HEK293 (cell line): ENCODE measurements around the gene MYL6B.
A peak's percentile ranks its signal among the peaks of the same experiment; 100 is the strongest.

Experiments used
- CTCF ChIA-PET: fragments of 350-600 bp; formaldehyde crosslinking; extraction: SDS; loops from one replicate; lab custom pipeline; 2021; ENCODE audit warnings: antibody characterized with exemption; lab: Yijun Ruan, JAX
- POLR2A ChIA-PET: fragments of 300-600 bp; formaldehyde crosslinking; extraction: SDS; loops from one replicate; lab custom pipeline; 2020; ENCODE audit warnings: antibody characterized with exemption, inconsistent platforms; lab: Yijun Ruan, JAX
- H3K27ac ChIP-seq: fragments of 200-500 bp; sonication (Bioruptor generic); 2 replicates; pipeline ENCODE4 v1.5.1; 2014; ENCODE audit warnings: low read depth, low read length, control low read depth, inconsistent platforms; ENCODE audit errors: extremely low read depth
- H3K36me3 ChIP-seq, 2 experiments: fragments of 200-500 bp in 1 of 2; sonication (Bioruptor generic) in 1 of 2; 1 replicate in 1 of 2; 2 replicates in 1 of 2; pipeline ENCODE4 v1.5.1; 2014 to 2017; ENCODE audit warnings: inconsistent platforms in 2 of 2, low read length in 2 of 2; ENCODE audit not compliant: control insufficient read depth in 2 of 2, insufficient read depth in 1 of 2
- H3K4me1 ChIP-seq: fragments of 200-500 bp; sonication (Bioruptor generic); 2 replicates; pipeline ENCODE4 v1.5.1; 2014; ENCODE audit warnings: mild to moderate bottlenecking, low read length, inconsistent platforms; ENCODE audit not compliant: control insufficient read depth, insufficient read depth
- H3K4me3 ChIP-seq: 2 replicates; pipeline ENCODE4 v1.5.1; 2011; ENCODE audit warnings: low read depth, mild to moderate bottlenecking, control low read depth, low read length, moderate library complexity
- H3K9me3 ChIP-seq: fragments of 200-500 bp; sonication (Bioruptor generic); 2 replicates; pipeline ENCODE4 v1.5.1; 2014; ENCODE audit warnings: low read depth, low read length, inconsistent platforms; ENCODE audit not compliant: control insufficient read depth, insufficient read depth
- IKZF3 ChIP-seq: fragments of 450-650 bp; IDR thresholded peaks from 2 replicates; pipeline ENCODE4 v1.5.0; 2018; ENCODE audit warnings: missing biosample characterization, mild to moderate bottlenecking, missing genetic modification characterization, moderate library complexity
- KLF10 ChIP-seq: fragments of 450-650 bp; IDR thresholded peaks from 2 replicates; pipeline ENCODE4 v1.5.1; 2018; ENCODE audit warnings: missing biosample characterization, mild to moderate bottlenecking, missing genetic modification characterization
- KLF8 ChIP-seq: fragments of 450-650 bp; formaldehyde crosslinking; IDR thresholded peaks from 2 replicates; pipeline ENCODE4 v1.5.1; 2016; ENCODE audit warnings: missing biosample characterization, missing genetic modification characterization
- MZF1 ChIP-seq: fragments of 450-650 bp; formaldehyde crosslinking; IDR thresholded peaks from 2 replicates; pipeline ENCODE4 v1.5.1; 2017; ENCODE audit warnings: missing biosample characterization, missing genetic modification characterization, borderline replicate concordance
- PRDM1 ChIP-seq: fragments of 450-650 bp; formaldehyde crosslinking; IDR thresholded peaks from 2 replicates; pipeline ENCODE4; 2016; ENCODE audit warnings: missing biosample characterization, missing genetic modification characterization
- SP2 ChIP-seq: fragments of 450-650 bp; formaldehyde crosslinking; IDR thresholded peaks from 2 replicates; pipeline ENCODE4 v1.5.1; 2016; ENCODE audit warnings: missing biosample characterization, missing genetic modification characterization
- SP7 ChIP-seq: fragments of 450-650 bp; formaldehyde crosslinking; IDR thresholded peaks from 2 replicates; pipeline ENCODE4 v1.5.1; 2016; ENCODE audit warnings: missing biosample characterization, missing genetic modification characterization
- TRIM28 ChIP-seq: IDR thresholded peaks from 2 replicates; pipeline ENCODE4 v1.6.1; 2011; ENCODE audit warnings: low read length, control low read depth, borderline replicate concordance
- ZBTB20 ChIP-seq: fragments of 450-650 bp; formaldehyde crosslinking; IDR thresholded peaks from 2 replicates; pipeline ENCODE4 v1.5.1; 2016; ENCODE audit warnings: missing biosample characterization, missing genetic modification characterization
- ZEB2 ChIP-seq: fragments of 450-650 bp; formaldehyde crosslinking; IDR thresholded peaks from 2 replicates; pipeline ENCODE4 v1.5.1; 2016; ENCODE audit warnings: missing biosample characterization, missing genetic modification characterization
- ZFP69B ChIP-seq: fragments of 450-650 bp; formaldehyde crosslinking; IDR thresholded peaks from 2 replicates; pipeline ENCODE4 v1.5.1; 2016; ENCODE audit warnings: missing biosample characterization, missing genetic modification characterization
- ZNF114 ChIP-seq: fragments of 450-650 bp; formaldehyde crosslinking; IDR thresholded peaks from 2 replicates; pipeline ENCODE4 v1.5.0; 2017; ENCODE audit warnings: missing biosample characterization, missing genetic modification characterization
- ZNF138 ChIP-seq: fragments of 450-650 bp; formaldehyde crosslinking; IDR thresholded peaks from 2 replicates; pipeline ENCODE4 v1.5.1; 2016; ENCODE audit warnings: missing biosample characterization, missing genetic modification characterization, borderline replicate concordance
- ZNF221 ChIP-seq: fragments of 450-650 bp; formaldehyde crosslinking; IDR thresholded peaks from 2 replicates; pipeline ENCODE4 v1.5.1; 2017; ENCODE audit warnings: missing biosample characterization, missing genetic modification characterization, borderline replicate concordance
- ZNF341 ChIP-seq: fragments of 450-650 bp; formaldehyde crosslinking; IDR thresholded peaks from 2 replicates; pipeline ENCODE4; 2016; ENCODE audit warnings: low read depth, missing biosample characterization, missing genetic modification characterization
- ZNF350 ChIP-seq: fragments of 450-650 bp; formaldehyde crosslinking; IDR thresholded peaks from 2 replicates; pipeline ENCODE4 v1.5.0; 2017; ENCODE audit warnings: missing biosample characterization, mild to moderate bottlenecking, missing genetic modification characterization
- ZNF354C ChIP-seq: fragments of 450-650 bp; formaldehyde crosslinking; IDR thresholded peaks from 2 replicates; pipeline ENCODE4 v1.5.1; 2016; ENCODE audit warnings: missing biosample characterization, missing genetic modification characterization, low read depth, borderline replicate concordance
- ZNF423 ChIP-seq: fragments of 450-650 bp; formaldehyde crosslinking; IDR thresholded peaks from 2 replicates; pipeline ENCODE4 v1.5.1; 2016; ENCODE audit warnings: missing biosample characterization, missing genetic modification characterization
- ZNF501 ChIP-seq: fragments of 450-650 bp; formaldehyde crosslinking; IDR thresholded peaks from 2 replicates; pipeline ENCODE4 v1.5.1; 2016; ENCODE audit warnings: missing biosample characterization, missing genetic modification characterization
- ZNF521 ChIP-seq: fragments of 450-650 bp; formaldehyde crosslinking; IDR thresholded peaks from 2 replicates; pipeline ENCODE4 v1.5.1; 2017; ENCODE audit warnings: missing biosample characterization, mild to moderate bottlenecking, missing genetic modification characterization
- ZNF549 ChIP-seq: fragments of 450-650 bp; IDR thresholded peaks from 2 replicates; pipeline ENCODE4 v1.5.1; 2018; ENCODE audit warnings: missing biosample characterization, missing genetic modification characterization, mild to moderate bottlenecking, inconsistent platforms, moderate library complexity
- ZNF555 ChIP-seq: fragments of 450-650 bp; formaldehyde crosslinking; conservative IDR thresholded peaks from 2 replicates; pipeline ENCODE4 v1.5.1; 2017; ENCODE audit warnings: missing biosample characterization, mild to moderate bottlenecking, missing genetic modification characterization, inconsistent platforms
- ZNF596 ChIP-seq: fragments of 450-650 bp; IDR thresholded peaks from 2 replicates; pipeline ENCODE4 v1.5.0; 2018; ENCODE audit warnings: missing biosample characterization, mild to moderate bottlenecking, missing genetic modification characterization, moderate library complexity
- ZNF621 ChIP-seq: fragments of 450-650 bp; formaldehyde crosslinking; IDR thresholded peaks from 2 replicates; pipeline ENCODE4 v1.5.1; 2017; ENCODE audit warnings: missing biosample characterization, missing genetic modification characterization
- ZNF624 ChIP-seq: fragments of 450-650 bp; formaldehyde crosslinking; IDR thresholded peaks from 2 replicates; pipeline ENCODE4 v1.5.1; 2017; ENCODE audit warnings: missing biosample characterization, missing genetic modification characterization
- ZNF660 ChIP-seq: fragments of 450-650 bp; IDR thresholded peaks from 2 replicates; pipeline ENCODE4 v1.5.1; 2018; ENCODE audit warnings: missing biosample characterization, mild to moderate bottlenecking, missing genetic modification characterization
- ZNF76 ChIP-seq: fragments of 450-650 bp; formaldehyde crosslinking; IDR thresholded peaks from 2 replicates; pipeline ENCODE4; 2016; ENCODE audit warnings: low read depth, missing biosample characterization, missing genetic modification characterization, borderline replicate concordance
- ZNF777 ChIP-seq: fragments of 450-650 bp; formaldehyde crosslinking; IDR thresholded peaks from 2 replicates; pipeline ENCODE4 v1.5.1; 2017; ENCODE audit warnings: missing biosample characterization, missing genetic modification characterization, borderline replicate concordance
- ZSCAN30 ChIP-seq: fragments of 450-650 bp; IDR thresholded peaks from 2 replicates; pipeline ENCODE4 v1.5.1; 2018; ENCODE audit warnings: missing biosample characterization, mild to moderate bottlenecking, missing genetic modification characterization, moderate library complexity
- TF ChIP-seq, protein P1 (sequence below): fragments of 450-650 bp; formaldehyde crosslinking; optimal IDR thresholded peaks from 2 replicates; pipeline ENCODE3; 2016; ENCODE audit warnings: missing biosample characterization, mild to moderate bottlenecking, missing genetic modification characterization
- TF ChIP-seq, protein P2 (sequence below): fragments of 450-650 bp; formaldehyde crosslinking; IDR thresholded peaks from 2 replicates; pipeline ENCODE4 v1.5.1; 2017; ENCODE audit warnings: missing biosample characterization, missing genetic modification characterization
- TF ChIP-seq, protein P3 (sequence below): fragments of 450-650 bp; formaldehyde crosslinking; IDR thresholded peaks from 2 replicates; pipeline ENCODE4 v1.5.1; 2016; ENCODE audit warnings: missing biosample characterization, missing genetic modification characterization

The MYL6B gene

DNA sequence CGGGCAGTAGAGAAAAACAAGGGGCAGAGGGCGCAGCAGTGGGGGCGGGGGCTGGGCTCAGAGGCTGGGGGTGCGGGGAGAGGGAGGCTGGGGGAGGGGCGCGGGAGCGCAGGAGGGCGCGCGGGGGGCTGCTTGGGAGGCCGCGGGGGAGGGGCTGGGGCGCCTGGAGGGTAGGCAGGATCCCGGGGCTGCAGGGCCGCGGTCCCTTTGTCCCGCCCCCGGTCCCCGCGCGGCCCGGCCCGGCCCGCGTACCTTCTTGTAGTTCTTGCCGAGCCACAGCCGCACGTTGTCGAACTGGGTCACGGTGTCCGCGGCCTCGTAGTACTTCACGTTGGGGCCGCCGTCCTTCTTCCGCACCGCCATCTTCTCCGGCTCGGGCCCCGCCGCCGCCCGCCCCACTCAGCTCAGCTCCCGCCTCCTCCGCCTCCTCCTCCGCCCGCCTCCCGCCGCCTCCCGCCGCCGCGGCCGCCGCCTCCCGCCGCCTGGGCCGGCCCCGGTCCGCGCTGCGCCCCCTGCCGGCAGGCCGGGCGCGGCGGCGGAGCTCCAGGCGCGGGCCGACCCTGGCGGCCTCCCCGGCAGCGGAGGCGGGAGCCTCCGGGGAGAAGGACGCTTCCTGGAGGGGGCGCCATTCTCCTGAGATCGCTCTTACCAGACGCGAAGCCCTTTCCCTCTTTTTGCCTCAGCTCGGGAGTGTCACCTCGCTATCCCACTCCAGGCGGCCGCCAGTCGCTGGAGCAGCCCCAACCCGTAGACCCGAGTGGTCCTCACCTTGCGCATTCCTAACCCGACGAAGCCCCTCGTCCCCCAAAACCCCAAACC is 36.9 kb downstream of the MYL6B start, which contains the start of gene SMARCC2 (continued):
- TF ChIP-seq ZNF596 (tag by site-specific recombination) (peak; percentile 27; the same call in 1 of the 2 replicates), ZNF354C (tag by site-specific recombination) (no peak), ZNF660 (tag by site-specific recombination) (peak; percentile 80), PRDM1 (tag by site-specific recombination) (peak; percentile 90), IKZF3 (peak; percentile 94), ZNF501 (tag by site-specific recombination) (no peak), ZFP69B (no peak), KLF10 (tag by site-specific recombination) (0 out of 2 replicates have a peak, but pooled peaks have one; percentile 32), ZNF341 (peak; percentile 35; the same call in 1 of the 2 replicates), KLF8 (tag by site-specific recombination) (peak; percentile 71; the same call in 1 of the 2 replicates), ZNF555 (tag by site-specific recombination) (no peak), ZNF777 (tag by site-specific recombination) (peak; percentile 65; the same call in 1 of the 2 replicates), SP2 (tag by site-specific recombination) (peak; percentile 76), ZEB2 (no peak), ZBTB20 (tag by site-specific recombination) (peak; percentile 16; the same call in 1 of the 2 replicates), SP7 (tag by site-specific recombination) (no peak), ZNF221 (tag by site-specific recombination) (peak; percentile 29; the same call in 1 of the 2 replicates), ZSCAN30 (tag by site-specific recombination) (peak; percentile 77), ZNF350 (tag by site-specific recombination) (no peak)
- TF ChIP-seq, protein P1, sequence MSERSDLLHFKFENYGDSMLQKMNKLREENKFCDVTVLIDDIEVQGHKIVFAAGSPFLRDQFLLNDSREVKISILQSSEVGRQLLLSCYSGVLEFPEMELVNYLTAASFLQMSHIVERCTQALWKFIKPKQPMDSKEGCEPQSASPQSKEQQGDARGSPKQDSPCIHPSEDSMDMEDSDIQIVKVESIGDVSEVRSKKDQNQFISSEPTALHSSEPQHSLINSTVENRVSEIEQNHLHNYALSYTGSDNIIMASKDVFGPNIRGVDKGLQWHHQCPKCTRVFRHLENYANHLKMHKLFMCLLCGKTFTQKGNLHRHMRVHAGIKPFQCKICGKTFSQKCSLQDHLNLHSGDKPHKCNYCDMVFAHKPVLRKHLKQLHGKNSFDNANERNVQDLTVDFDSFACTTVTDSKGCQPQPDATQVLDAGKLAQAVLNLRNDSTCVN (tag by site-specific recombination): peak; percentile 65
- TF ChIP-seq, protein P2, sequence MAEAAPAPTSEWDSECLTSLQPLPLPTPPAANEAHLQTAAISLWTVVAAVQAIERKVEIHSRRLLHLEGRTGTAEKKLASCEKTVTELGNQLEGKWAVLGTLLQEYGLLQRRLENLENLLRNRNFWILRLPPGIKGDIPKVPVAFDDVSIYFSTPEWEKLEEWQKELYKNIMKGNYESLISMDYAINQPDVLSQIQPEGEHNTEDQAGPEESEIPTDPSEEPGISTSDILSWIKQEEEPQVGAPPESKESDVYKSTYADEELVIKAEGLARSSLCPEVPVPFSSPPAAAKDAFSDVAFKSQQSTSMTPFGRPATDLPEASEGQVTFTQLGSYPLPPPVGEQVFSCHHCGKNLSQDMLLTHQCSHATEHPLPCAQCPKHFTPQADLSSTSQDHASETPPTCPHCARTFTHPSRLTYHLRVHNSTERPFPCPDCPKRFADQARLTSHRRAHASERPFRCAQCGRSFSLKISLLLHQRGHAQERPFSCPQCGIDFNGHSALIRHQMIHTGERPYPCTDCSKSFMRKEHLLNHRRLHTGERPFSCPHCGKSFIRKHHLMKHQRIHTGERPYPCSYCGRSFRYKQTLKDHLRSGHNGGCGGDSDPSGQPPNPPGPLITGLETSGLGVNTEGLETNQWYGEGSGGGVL (tag by site-specific recombination): peak; percentile 78

DNA sequence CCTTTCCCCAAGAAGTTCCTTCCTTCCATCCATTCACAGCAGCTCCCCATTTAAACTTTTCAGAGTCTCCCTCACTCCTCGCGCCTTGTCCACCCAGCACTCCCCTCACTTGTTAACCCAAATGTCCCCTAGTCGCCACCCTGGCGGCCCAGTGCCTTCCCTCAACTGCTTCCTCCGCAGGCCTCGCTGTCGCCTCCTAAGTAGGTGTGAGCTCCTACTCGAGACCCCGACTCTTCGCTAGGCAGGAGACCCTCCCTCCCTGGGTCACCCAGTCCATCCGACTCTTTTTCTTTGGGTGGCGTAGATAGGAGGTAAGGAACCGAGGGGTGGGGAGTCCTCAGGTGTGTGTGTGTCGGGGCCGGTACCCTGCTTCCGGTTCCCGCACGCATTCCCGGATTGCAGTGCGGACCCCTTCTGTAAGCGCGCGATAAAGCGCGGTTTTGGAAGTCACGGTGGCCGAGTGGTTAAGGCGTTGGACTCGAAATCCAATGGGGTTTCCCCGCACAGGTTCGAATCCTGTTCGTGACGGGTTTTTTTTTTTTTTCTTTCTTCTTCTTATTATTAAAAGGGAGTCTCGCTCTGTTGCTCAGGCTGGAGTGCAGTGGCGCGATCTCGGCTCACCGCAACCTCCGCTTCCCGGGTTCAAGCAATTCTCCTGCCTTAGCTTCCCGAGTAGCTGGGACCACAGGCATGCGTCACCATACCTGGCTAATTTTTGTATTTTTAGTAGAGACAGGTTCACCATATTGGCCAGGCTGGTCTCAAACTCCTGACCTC is 37.7 kb downstream of the MYL6B start:
- Histone ChIP-seq H3K9me3 (no peaks in the 10 kb centered on the region), H3K36me3 (peaks cover 12 to 22% of the 10 kb centered on the region in 2 experiments), H3K27ac (peak overlapping the region; percentile 86), H3K4me3 (peak overlapping the region; percentile 81), H3K4me1 (no peaks in the 10 kb centered on the region; the same call in 1 of the 2 replicates)
- ChIA-PET CTCF (interaction anchor here (0.5 to 6.1 kb wide), 45 partner anchors 9 to 473 kb away, joined by 3 to 86 read pairs (median 5); partner anchors contain the start of genes ANKRD52, COQ10A, ESYT1 and GLS2), POLR2A (interaction anchor here (0.6 to 5.3 kb wide), 28 partner anchors 9 to 249 kb away, joined by 3 to 59 read pairs (median 4); partner anchors contain the start of genes ANKRD52, CS, ESYT1 and MYL6)
- TF ChIP-seq ZNF76 (tag by site-specific recombination) (peak; percentile 73), TRIM28 (no peak), ZNF624 (tag by site-specific recombination) (0 out of 2 replicates have a peak, but pooled peaks have one; percentile 25), ZNF521 (tag by site-specific recombination) (no peak), ZNF621 (tag by site-specific recombination) (no peak), ZNF114 (tag by site-specific recombination) (no peak), MZF1 (tag by site-specific recombination) (peak; percentile 20; the same call in 1 of the 2 replicates), ZNF549 (tag by site-specific recombination) (no peak), ZNF138 (tag by site-specific recombination) (no peak), IKZF3 (peak; percentile 81), ZNF423 (tag by site-specific recombination) (no peak)
- TF ChIP-seq, protein P3, sequence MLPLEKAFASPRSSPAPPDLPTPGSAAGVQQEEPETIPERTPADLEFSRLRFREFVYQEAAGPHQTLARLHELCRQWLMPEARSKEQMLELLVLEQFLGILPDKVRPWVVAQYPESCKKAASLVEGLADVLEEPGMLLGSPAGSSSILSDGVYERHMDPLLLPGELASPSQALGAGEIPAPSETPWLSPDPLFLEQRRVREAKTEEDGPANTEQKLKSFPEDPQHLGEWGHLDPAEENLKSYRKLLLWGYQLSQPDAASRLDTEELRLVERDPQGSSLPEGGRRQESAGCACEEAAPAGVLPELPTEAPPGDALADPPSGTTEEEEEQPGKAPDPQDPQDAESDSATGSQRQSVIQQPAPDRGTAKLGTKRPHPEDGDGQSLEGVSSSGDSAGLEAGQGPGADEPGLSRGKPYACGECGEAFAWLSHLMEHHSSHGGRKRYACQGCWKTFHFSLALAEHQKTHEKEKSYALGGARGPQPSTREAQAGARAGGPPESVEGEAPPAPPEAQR (tag by site-specific recombination): peak; percentile 90
